HFF-Myc (cell line): ENCODE results near the gene GRIK1.

Experiments used
- DNase-seq: peaks from one replicate; pipeline ENCODE4 v3.0.0-alpha.2; 2011; ENCODE audit warnings: low read depth; ENCODE audit errors: extremely low read depth
- H3K4me3 ChIP-seq: replicated peaks from 2 replicates; pipeline ENCODE4 v1.5.1; 2011; ENCODE audit warnings: low read depth, mild to moderate bottlenecking, control low read depth, low read length
- CTCF ChIP-seq: IDR thresholded peaks from 2 replicates; pipeline ENCODE4 v1.5.1; 2012; ENCODE audit warnings: mild to moderate bottlenecking, low read depth, low read length, control low read depth; ENCODE audit errors: missing control alignments

Gene GRIK1

DNA sequence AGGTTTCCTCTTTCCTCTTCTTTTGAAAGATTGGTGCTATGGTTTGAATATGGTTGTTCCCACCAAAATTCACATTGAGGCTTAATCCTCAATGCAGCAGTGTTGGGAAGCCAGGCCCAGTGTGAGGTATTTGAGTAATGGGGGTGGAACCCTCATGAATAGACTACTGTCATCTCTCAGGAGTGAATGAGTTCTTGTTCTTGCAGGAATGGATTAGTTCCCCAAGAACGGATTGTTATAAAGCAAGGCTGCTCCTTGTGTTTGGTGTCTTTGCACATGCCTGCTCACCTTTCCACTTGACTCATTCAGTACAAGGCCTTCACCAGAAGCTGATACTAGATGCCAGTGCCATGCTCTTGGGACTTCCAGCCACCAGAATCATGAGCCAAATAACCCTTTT lies 417.9 kb downstream of the GRIK1 start:
- no peak overlapping the region for H3K4me3 ChIP-seq
- TF ChIP-seq CTCF: no peak
- DNase-seq: no peak

DNA sequence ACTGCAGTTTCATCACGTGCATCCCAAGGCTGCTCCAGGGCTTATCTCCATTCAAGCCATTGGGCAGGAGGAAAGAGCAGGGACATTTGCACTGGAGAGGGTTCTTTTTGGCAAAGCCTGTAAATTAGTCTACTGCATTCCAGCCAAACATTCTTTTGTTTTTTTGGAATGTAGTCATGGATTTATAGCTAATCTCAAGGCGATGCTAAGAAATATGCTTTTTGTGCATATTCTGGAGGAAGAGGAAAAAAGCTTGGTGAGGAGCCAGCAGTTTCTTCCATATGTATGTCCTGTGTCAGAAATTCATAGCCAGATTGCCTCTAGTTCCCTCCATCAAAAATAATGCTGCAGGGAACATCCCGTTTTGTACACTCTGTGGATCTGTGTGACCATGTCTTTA lies 419.6 kb downstream of the GRIK1 start:
- no peak for DNase-seq
- no peak for TF ChIP-seq CTCF
- no peak overlapping the region for H3K4me3 ChIP-seq

- no peak for TF ChIP-seq CTCF
- DNase-seq: no peak
Observed at GRCh38 chr21:29514652-29515247, 425.0 kb downstream of the GRIK1 start.

GRCh38 chr21:29513535-29513934 lies 426.3 kb downstream of the GRIK1 start:
- no peak for TF ChIP-seq CTCF
- no peak overlapping the region for H3K4me3 ChIP-seq
- no peak for DNase-seq

More at GRCh38 chr21:29514652-29515247, 425.0 kb downstream of the GRIK1 start:
- H3K4me3 ChIP-seq: no peak overlapping the region

DNA sequence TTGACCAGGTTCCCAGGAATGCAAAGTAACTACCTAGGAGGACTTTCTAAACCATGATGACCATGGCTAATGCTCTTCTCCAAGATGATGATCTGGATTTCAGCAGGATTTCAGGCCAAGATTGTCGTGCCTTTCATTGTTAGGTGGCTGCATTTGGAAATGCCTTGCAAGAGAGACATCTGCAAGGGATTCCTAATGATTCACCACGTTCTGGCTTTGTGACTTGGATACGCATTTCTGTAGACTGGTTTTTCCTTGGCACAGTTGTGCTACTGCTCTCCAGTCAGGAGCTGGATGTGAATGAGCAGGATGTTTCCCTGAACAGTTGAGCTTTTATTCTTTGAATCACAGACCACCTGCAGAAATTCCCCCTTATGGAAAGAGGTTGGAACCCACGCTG lies 428.7 kb downstream of the GRIK1 start:
- DNase-seq: no peak
- H3K4me3 ChIP-seq: no peak overlapping the region
- no peak for TF ChIP-seq CTCF

- no peak for TF ChIP-seq CTCF
- DNase-seq: no peak
- H3K4me3 ChIP-seq: no peak overlapping the region
Observed at GRCh38 chr21:29509121-29509520, 430.7 kb downstream of the GRIK1 start.

DNA sequence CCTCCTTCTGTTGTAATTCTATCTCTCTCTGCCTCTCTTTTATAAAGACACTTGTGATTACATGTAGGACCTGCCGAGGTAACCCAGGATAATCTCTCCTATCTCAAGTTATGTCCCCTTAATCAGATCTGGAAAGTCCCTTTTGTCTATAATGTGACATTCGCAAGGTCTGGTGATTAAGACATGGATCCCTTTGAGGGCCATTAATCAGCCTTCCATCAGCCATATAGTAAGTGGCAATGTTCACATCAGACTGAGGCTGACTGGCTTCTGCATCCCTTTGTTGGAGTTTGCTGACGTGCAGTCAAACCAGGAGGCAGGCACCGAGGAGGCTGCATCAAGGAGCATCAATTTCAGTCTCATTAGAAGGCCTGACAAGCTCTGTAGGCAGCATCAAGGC lies 431.5 kb downstream of the GRIK1 start:
- H3K4me3 ChIP-seq: no peak overlapping the region
- DNase-seq: no peak
- TF ChIP-seq CTCF: no peak
